HTR-8/SVneo (cell line): ENCODE measurements around the gene IPO4.

Source experiments
- DNase-seq: peaks from one replicate; pipeline ENCODE4 v3.0.0; 2011; ENCODE audit warnings: low spot score, mixed read lengths; ENCODE audit not compliant: insufficient read length
- FAIRE-seq: peaks from 2 replicates; lab custom pipeline; 2011; peaks lifted over from hg19 to GRCh38; lab: Jason Lieb, UNC

The IPO4 gene

DNA sequence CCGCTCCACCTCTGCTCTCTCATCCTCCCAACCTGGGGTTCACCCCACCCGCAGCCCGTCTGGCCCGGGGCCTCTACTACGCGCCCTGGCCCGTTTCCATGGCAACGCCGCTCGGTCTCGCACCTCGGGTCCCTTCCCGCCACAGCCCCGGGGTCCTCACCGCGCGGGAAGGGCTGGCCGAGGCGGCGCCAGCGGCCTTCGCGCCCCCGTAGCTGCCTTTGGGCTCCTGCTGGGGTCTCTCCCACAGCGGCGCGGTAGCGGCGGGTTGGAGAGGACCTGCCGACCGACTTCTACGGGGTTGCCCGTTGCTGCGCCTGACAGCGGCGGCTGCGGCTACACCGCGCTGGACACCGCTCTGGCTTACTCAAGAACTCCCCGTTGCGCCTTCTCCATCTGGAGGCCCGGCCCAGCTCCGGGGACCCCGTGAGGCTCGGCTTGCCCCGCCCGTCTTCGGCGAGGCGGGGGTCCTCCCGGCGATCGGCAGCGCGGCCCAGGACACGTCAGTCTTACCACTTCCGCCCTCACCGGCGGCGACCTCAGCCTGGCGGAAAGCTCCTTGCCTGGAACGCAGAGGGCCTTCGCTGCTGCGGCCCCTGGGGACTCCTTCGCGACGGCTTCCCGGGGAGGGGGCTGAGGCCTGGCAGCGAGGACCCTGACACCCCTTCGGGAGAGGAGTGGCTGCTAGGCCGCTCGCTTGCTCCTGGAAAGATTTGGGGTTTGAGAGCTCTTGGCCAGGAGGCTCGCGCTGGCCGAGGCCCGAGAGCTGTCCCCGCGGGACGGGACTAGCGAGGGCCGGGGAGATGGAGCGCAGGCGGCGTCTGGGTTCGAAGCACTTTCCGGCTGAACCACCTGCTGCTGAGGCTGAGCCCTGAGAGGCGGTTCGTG lies 6.8 kb upstream of the IPO4 start, which contains the start of gene TM9SF1:
Gene TM9SF1 (minus strand): TSS at position 256 of the 885 bp plus-strand sequence. CDS start 422 bp downstream, outside the sequence.
- no peak for FAIRE-seq

DNA sequence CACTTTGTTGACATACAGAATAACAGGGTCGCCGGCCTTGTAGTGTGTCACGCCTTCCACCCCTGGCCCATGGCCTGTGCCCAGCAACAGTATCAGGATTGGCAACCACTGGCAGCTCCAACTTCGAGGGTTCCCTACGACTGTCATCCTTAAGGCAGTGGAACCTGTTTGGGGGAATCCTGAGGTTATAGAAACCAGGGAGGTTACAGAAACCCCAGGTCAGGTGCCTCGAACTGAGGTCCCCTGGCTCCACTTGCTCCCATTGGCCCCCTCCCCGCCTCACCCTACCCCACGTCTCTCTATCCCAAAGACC lies 6.2 kb upstream of the IPO4 start:
- FAIRE-seq (no peak), DNase-seq (no peak)

More for the DNA sequence above, 6.8 kb upstream of the IPO4 start, which contains the start of gene TM9SF1:
- peak; percentile 66 for DNase-seq

DNA sequence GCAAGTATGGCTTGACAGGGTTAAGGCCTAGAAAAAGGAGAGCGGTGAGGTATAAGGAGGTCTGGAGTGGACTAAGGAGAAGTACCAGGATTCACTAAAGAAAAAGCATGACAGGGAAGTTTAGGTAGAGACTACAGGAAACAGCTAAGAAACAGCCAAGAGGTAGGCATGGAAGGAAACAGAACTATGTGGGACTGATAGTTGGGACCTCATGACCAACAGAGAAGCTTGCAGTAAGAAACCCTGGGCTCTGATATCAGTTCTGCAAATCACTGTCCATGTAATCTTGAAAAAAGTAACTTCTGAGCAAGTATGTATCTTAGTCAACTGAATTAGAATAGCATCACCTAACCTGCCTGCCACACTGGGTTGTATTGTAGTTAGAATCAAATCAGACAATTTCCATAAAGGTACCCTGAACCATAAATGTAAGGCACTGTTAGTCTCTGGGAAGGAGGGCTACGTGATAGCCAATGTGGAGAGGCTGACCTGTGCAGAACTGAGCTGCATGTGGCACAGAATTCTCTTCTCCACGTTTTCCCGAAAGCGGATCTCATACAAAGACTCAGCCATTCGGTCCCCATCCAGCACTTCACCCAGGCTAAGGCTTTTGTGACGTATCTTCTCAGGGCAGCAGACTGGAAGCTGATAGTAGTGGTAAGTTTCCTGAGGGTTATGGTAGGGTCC lies 5.7 kb upstream of the IPO4 start:
- DNase-seq: no peak
- no peak for FAIRE-seq

DNA sequence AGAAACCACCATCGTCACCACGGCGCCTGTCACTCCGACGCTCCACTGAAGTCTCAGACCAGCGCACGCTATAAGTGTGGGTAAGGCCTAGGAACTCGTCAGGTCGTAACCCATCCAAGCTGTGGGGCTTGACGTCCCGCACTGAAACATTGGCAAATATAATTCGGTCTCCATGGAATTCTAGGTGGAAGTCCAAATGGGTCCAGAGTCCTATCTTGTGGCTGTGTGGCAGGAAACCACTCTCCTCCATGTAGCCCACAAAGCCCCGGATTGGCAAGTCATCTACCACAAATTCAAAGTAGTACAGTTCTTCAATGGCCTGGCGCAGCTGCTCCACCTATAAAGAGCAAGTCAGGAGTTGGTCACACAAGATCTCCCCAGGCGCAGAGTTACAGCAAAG lies 4.3 kb upstream of the IPO4 start:
- no peak for FAIRE-seq

DNA sequence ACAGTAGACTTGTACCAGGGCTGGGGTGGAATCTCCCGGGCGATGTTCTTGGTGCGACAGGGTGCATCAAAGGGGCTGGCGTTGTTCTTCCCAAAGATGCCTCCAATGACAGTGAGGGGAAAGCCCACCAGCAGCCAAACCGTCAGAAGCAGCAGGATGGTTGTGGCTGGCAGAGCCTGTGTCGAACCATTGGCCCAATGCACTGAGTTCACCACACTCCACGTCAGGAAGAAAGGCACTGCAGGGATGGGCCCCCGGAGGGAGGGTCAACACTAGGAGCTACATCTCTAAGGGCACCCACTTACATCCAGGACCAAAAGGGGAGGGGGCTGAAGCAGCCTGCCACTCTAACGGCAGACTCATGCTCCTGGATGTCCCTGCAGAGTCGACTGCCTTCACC lies 1.8 kb upstream of the IPO4 start:
- DNase-seq: no peak
- no peak for FAIRE-seq

More for the DNA sequence above, 4.3 kb upstream of the IPO4 start:
- no peak for DNase-seq

DNA sequence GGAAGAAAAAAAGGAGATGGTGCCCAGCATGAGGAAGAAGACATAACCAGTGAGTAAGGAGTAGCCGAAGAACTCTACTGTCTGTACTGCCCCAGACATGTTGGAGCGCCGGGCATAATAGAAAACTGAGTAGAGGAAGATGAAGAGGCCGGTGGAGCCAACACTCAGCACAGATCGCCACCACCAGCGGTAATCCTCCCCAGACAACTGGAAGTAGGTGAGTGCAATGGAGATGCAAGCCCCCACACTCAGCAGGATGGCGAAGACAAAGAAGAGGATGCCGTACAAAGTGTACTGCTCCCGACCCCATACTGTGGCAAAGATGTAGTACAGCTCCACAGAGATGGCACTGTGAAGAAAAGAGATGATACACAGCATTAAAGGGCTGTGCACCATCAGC lies 844 bp upstream of the IPO4 start:
- DNase-seq (no peak), FAIRE-seq (no peak)

DNA sequence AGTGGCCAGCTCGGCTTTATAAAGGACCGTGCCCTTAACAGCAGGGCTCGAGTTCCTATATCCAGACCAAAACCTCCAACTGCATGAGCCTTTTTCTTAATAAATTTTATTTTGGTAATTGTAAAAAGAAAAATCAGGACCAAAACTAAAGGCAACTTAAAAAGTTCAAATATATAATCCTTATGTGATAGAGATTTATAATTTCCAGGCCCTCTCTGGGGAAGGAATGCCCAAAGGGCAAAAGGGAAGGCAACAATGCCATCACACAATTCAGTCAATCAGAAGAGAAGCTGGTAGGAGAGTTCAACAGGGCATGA lies 401 bp upstream of the IPO4 start:
- no peak for DNase-seq
- FAIRE-seq: no peak

DNA sequence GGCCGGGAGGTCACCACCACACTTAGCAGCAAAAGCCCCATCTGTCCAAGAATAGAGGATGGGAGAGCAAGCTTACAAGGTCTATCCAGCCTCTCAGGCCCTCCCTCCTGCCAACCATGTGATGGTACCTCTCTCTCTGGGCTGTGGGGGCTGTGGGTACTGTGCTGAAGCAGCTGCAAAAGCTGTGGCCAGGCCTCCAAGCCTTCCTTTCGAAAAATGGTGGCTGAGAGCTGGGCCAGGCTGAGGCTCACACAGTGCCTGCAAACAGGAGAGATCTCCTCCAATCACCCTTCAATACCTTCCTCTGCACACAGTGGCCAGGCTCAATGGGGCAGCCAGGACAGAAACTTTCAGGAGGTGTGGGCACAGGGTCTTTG lies 1.1 kb downstream of the IPO4 start:
- no peak for FAIRE-seq
- DNase-seq: no peak

DNA sequence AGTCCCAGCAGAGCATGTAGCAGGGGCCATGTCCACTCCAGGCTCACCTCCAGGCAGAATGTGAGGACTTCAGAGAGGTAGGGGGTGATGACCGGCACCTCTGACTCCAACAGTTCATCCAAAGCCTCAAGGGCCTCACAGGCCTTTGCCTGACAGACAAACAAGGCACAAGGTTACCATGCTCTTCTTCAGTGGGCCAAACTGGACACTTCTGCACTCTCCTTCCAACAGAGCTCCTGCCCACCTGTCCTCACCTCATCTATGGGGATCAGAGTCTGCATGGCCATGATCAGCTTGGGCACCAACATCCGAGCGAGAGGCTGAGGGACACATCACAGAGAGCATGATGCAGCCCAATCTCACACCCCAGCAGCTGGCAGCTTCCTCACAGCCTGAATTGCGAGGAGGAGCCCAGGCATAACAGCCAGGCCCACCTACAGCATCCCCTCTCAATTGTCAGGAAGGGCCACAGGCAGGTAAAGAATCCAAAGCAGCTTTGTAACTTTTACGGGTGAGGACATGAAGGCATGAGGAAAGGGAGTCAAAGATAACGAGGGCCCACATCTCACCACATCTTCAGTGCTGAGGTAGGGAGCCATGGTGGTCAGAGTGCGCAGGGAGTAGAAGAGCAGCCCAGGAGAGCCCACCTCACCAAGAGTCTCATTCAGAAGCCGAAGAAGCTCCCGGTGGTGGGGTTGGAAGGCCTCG lies 1.6 kb downstream of the IPO4 start:
- DNase-seq (no peak), FAIRE-seq (no peak)

DNA sequence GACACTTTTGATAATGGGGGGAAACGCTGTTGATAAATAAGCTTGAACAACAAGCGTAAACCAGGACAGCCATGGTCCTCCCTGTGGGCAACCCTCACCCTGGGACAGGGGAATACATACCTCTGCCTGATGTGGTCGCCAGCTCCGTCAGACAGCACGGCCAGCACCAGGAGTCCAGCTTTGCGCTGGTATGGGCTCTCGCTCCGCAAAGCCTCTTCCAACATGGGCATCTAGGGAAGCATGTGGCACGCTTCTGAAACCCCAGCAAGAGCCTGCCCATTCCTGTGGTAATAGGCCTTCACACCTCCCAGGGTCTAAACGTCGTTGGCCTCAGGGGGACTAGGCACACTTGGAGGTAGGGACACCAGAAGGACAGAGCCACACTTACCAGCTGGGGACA lies 2.9 kb downstream of the IPO4 start:
- DNase-seq (no peak), FAIRE-seq (no peak)

DNA sequence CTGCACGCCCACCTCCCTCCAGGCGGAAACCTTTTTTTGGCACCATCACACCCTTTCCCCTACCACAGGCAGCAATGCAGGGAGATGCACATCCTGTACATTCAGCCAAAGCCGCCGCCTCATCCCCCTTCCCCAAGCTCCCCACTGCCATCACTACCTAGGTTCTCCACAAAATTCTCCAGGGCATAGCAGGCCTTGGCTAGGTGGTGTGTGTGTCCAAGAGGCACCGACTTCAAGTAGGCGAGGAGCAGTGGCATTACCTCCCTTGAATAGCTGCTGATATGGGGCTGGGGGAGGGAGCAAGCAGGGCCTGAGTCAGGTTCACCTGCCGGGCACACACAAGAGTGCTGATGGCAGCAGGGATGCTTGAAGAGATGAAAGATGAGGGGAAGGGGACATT lies 3.6 kb downstream of the IPO4 start:
- DNase-seq: no peak
- FAIRE-seq: no peak

DNA sequence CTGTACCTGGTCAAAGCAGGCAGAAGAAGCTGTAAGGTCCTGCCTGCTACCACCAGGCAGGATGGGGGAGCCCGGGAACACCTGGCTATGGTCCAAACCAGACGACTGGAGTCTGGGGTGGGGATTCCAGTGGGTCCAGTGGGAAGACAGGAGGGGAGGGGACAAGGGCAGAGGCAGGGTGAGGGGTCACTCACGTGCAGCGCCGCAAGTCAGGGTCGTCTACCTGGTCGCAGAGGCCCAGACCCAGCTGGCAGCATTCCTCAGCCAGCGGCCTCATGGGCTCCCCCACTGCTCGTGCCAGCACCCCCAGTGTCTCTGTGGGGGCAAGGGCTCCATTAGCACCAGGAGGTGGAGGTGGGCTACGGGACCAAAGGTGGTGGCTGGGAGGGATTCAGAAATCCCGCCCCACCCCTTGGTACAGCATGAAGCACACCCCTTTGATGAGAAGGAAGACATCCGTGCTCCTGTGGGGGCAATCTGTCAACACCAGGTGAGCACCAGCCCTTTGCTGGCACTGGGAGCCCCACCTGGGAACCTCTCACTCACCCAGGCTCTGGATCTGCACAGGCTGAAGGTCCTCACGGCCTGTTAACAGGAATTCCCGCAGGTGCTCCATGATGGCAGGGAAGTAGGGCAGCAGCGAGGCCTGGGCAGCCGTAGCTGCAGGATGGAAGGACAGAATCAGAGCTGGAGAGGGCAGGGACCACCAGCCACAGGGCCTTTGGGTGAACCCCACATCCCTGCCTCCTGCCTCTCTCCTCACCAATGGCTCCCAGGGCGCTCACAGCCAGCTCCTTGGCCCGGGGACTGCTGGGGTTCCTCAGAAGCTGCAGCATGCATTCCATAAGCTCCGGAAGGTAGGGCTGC lies 4.3 kb downstream of the IPO4 start:
- FAIRE-seq (no peak), DNase-seq (no peak)

DNA sequence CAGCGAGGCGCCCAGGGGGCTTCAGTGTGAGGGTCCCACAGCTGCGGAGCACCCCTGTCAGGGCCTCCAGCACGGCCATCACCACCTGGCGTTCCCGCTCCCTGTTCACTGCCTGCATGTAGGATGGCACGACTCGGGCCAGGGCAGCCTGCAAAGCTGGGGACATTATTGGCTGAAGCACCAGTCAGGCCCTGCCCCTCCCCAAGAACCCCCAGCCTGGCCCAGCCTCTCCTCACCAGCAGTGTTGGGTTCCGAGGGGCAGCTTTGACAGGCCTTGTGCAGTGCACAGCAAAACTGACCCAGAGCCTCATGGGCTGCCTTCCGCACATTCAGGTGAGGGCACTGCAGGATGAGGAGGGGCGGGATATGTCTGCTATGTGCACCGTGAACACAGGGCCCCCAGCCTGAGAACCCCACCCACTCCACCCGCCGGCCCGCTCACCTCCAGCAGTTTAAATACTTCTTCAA lies 5.6 kb downstream of the IPO4 start:
- DNase-seq (no peak), FAIRE-seq (no peak)

DNA sequence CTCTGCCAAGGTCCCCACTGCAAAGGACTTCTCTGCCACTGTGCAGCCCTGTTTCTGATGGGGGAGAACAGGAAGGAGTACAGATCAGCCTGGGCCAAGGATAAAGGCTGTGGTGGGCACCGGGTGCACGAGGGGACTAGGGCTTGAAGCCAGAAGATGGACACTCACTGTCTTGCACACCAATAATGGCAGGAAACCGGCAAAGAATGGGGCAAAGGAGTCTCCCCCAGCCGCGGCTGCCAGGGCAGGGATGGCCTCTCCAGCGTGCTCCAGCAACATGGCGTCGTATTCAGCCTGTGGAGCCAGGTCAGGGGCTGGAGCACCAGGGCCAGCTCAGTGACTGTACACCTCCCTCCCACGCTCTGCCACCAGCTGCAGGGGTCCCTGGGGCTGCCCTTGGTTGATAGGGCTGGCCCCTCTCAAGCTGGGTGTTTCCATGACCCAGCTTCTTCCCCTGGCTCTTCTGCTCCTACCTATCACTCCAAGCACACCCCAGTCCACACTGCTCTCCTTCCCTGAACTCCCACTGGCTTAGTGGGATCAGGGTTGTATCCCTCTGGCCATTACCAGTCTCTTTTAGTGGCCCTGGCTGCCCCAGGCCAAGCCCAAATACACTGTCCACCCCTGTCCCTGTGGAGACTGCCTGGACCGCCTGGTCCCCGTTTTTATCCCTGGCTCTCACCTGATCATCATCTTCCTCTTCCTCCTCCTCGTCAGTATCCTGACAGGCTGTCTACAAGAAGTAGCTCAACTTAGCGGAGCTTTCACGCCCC lies 6.3 kb downstream of the IPO4 start:
- no peak for FAIRE-seq
- DNase-seq: no peak

DNA sequence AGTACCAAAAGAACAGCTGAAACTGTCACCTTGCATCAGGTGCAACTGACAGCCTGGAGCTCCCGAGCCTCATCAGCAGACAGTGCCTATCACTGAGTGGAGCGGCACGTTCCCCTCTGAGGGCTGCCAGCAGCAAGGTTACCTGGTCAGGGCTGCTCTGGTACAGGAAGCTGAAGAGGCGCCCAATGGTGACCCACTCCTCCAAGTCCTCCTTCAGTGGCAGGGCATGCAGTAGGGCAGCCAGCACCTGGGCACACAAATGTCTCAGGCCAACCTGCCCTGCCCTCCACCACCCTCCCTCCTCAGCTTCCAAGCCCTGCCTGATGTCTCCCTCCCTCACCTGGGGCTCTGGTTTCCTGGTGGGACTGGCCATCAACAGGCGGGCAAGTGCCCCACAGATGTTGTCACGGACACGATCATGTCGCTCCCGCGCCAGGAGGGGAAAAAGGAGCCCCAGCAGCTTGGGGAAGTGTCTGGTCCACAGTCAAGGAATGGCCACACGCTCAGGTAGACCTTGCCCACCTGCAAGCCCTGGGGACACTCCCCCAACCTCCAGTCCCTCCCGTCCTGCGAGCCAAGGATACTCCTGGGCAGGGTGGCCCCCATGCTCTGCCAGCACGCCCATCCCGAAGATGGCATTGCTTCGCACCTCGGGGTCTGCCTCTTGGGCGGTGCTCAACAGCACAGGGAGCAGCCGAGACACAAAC lies 7.1 kb downstream of the IPO4 start:
- FAIRE-seq (no peak), DNase-seq (no peak)

DNA sequence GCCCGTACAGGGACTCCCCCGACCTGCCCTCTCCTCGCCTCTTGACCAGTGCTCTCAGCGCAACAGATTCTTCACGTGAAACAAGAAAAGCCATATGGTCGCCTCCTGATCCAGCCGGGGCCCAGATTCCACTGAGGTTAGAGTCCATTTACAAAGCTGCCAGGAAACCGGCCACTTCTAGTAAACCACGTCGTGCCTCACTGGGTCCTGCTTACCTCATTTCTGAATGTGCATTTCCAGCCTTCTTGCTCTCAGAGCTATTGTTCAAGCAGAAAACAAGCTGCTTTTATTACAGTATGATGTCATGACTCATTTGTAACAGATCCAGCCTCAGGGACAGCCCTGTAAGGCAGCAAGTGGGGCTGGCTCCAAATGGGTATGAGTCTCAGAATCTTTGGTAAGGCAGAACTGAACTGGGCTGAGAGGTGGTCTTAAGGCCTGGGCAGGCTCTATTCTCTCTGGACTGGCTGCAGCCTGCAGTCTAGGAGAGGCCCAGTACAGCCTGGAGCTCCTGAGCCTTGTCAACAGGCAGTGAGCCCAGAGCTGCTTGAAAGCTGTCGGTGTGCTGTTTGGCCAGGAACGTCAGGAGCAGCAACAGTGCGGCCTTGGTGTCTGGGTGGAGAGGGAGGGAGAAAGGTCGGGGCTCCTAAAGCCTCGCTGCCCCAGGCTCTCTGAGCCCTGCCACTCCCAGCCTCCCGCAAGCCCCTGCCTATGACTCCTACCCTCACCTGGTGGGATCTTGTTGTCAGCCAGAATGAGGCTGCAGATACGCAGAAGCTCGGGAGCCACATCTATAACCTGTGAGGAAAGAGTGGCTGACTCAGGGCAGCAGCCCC lies 8.4 kb downstream of the IPO4 start:
- FAIRE-seq: no peak
- DNase-seq: no peak

DNA sequence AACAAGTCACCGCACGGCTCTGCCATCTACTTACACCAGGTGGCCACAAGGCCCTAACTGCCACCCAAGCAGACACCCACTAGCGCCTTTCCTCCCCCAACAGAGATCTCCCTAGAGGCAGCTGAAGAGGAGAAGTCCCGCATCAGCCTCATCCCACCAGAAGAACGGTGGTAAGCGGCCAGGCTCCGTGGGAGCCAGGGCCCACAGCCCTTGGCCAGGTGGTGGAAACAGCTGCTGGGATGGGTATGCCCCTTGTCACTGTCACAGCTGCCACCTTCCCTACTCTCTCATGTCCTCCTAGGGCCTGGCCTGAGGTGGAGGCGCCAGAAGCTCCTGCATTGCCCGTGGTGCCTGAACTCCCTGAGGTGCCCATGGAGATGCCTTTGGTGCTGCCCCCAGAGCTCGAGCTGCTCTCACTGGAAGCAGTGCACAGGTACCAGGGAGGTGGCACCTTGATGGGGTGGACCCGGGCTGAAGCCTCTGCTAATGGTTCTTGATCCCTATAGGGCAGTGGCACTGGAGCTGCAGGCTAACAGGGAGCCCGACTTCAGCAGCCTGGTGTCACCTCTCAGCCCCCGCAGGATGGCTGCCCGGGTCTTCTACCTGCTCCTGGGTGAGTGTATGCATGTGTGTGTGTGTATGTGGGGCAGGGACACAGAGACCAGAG lies 9.2 kb downstream of the IPO4 start:
- no peak for FAIRE-seq
- DNase-seq: no peak
